HG03108 (cell line): ENCODE measurements around the gene GSKIP.

ENCODE experiments used
- ATAC-seq: cut with Tn5 transposase; IDR thresholded peaks from one replicate; pipeline ENCODE4 v1.9.1; 2021; ENCODE audit warnings: moderate library complexity; ENCODE audit not compliant: unreplicated experiment

GSKIP gene

GRCh38 chr14:96376093-96376492, 12.8 kb downstream of the GSKIP start:
- no peak for ATAC-seq

GRCh38 chr14:96380735-96381134, 17.4 kb downstream of the GSKIP start:
- ATAC-seq: peak; percentile 70

GRCh38 chr14:96383445-96383844, 20.1 kb downstream of the GSKIP start:
- ATAC-seq: no peak

GRCh38 chr14:96384053-96384452, 20.7 kb downstream of the GSKIP start:
- no peak for ATAC-seq

- ATAC-seq: no peak
Observed at GRCh38 chr14:96384740-96385139, 21.4 kb downstream of the GSKIP start.

GRCh38 chr14:96385385-96385784, 22.1 kb downstream of the GSKIP start:
- ATAC-seq: no peak

- ATAC-seq: no peak
Observed at GRCh38 chr14:96390965-96391292, 27.6 kb downstream of the GSKIP start.

GRCh38 chr14:96391293-96392118, 28.2 kb downstream of the GSKIP start:
- ATAC-seq: peak; percentile 88

- ATAC-seq: no peak
Observed at GRCh38 chr14:96393071-96393691, 29.9 kb downstream of the GSKIP start.

GRCh38 chr14:96394047-96394815, 30.9 kb downstream of the GSKIP start:
- ATAC-seq: no peak

- ATAC-seq: no peak
Observed at GRCh38 chr14:96398432-96398831, 35.1 kb downstream of the GSKIP start.

- no peak for ATAC-seq
Observed at GRCh38 chr14:96398921-96399320, 35.6 kb downstream of the GSKIP start.

- no peak for ATAC-seq
Observed at GRCh38 chr14:96399405-96399804, 36.1 kb downstream of the GSKIP start.

GRCh38 chr14:96400495-96400894, 37.2 kb downstream of the GSKIP start:
- ATAC-seq: no peak

- no peak for ATAC-seq
Observed at GRCh38 chr14:96403409-96403808, 40.1 kb downstream of the GSKIP start.

- no peak for ATAC-seq
Observed at GRCh38 chr14:96405677-96406076, 42.4 kb downstream of the GSKIP start.

GRCh38 chr14:96407935-96408570, 44.7 kb downstream of the GSKIP start:
- no peak for ATAC-seq

GRCh38 chr14:96408608-96409007, 45.3 kb downstream of the GSKIP start:
- no peak for ATAC-seq

GRCh38 chr14:96409701-96410100, 46.4 kb downstream of the GSKIP start:
- no peak for ATAC-seq

- no peak for ATAC-seq
Observed at GRCh38 chr14:96410119-96410518, 46.8 kb downstream of the GSKIP start.

- no peak for ATAC-seq
Observed at GRCh38 chr14:96413526-96413925, 50.2 kb downstream of the GSKIP start.
